ENCODE data around the gene EDC4.

The EDC4 gene

GRCh38 chr16:67892899-67893742 is 20.3 kb downstream of the EDC4 start, which contains the start of gene PSKH1:
PSKH1 (plus strand) TSS chr16:67893254; CDS start chr16:67908750, 15,496 bp downstream.
- peak; percentile 98 for ATAC-seq
- no peak for TF ChIP-seq BACH2 (CRISPR knock-in tag; IDR thresholded peaks at IDR 0.05; ENCODE audit: borderline replicate concordance)
- TF ChIP-seq ZFP3 (CRISPR knock-in tag; IDR thresholded peaks at IDR 0.05), result 0 out of 2 replicates have a peak, but pooled peaks have one; percentile 46

- ATAC-seq, result no peak
- TF ChIP-seq ZNF565 (CRISPR knock-in tag; conservative IDR thresholded peaks at IDR 0.05; ENCODE audit: low read depth) (no peak), CSDC2 (CRISPR knock-in tag; IDR thresholded peaks at IDR 0.05) (no peak), TOX (CRISPR knock-in tag; IDR thresholded peaks at IDR 0.05; ENCODE audit: borderline replicate concordance) (no peak), GLIS3 (CRISPR knock-in tag; IDR thresholded peaks at IDR 0.05) (no peak), ISL1 (CRISPR knock-in tag; IDR thresholded peaks at IDR 0.05) (no peak), ZC3H10 (CRISPR knock-in tag; IDR thresholded peaks at IDR 0.05) (no peak), SNAI2 (CRISPR knock-in tag; IDR thresholded peaks at IDR 0.05) (no peak), ZNF70 (CRISPR knock-in tag; IDR thresholded peaks at IDR 0.05) (no peak), ZFP3 (CRISPR knock-in tag; IDR thresholded peaks at IDR 0.05) (no peak), ZNF8 (CRISPR knock-in tag; IDR thresholded peaks at IDR 0.05) (no peak), ARNTL (CRISPR knock-in tag; IDR thresholded peaks at IDR 0.05; ENCODE audit: borderline replicate concordance, low read depth) (no peak), RARB (CRISPR knock-in tag; IDR thresholded peaks at IDR 0.05) (no peak), PATZ1 (CRISPR knock-in tag; IDR thresholded peaks at IDR 0.05; ENCODE audit: borderline replicate concordance) (no peak), PPARA (CRISPR knock-in tag; IDR thresholded peaks at IDR 0.05; ENCODE audit: borderline replicate concordance) (no peak), ESRRG (CRISPR knock-in tag; IDR thresholded peaks at IDR 0.05) (no peak), OSR1 (CRISPR knock-in tag; IDR thresholded peaks at IDR 0.05) (no peak)
- TF ChIP-seq, protein P1, sequence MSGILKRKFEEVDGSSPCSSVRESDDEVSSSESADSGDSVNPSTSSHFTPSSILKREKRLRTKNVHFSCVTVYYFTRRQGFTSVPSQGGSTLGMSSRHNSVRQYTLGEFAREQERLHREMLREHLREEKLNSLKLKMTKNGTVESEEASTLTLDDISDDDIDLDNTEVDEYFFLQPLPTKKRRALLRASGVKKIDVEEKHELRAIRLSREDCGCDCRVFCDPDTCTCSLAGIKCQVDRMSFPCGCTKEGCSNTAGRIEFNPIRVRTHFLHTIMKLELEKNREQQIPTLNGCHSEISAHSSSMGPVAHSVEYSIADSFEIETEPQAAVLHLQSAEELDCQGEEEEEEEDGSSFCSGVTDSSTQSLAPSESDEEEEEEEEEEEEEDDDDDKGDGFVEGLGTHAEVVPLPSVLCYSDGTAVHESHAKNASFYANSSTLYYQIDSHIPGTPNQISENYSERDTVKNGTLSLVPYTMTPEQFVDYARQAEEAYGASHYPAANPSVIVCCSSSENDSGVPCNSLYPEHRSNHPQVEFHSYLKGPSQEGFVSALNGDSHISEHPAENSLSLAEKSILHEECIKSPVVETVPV (CRISPR knock-in tag; IDR thresholded peaks at IDR 0.05), result no peak
- TF ChIP-seq, protein P2, sequence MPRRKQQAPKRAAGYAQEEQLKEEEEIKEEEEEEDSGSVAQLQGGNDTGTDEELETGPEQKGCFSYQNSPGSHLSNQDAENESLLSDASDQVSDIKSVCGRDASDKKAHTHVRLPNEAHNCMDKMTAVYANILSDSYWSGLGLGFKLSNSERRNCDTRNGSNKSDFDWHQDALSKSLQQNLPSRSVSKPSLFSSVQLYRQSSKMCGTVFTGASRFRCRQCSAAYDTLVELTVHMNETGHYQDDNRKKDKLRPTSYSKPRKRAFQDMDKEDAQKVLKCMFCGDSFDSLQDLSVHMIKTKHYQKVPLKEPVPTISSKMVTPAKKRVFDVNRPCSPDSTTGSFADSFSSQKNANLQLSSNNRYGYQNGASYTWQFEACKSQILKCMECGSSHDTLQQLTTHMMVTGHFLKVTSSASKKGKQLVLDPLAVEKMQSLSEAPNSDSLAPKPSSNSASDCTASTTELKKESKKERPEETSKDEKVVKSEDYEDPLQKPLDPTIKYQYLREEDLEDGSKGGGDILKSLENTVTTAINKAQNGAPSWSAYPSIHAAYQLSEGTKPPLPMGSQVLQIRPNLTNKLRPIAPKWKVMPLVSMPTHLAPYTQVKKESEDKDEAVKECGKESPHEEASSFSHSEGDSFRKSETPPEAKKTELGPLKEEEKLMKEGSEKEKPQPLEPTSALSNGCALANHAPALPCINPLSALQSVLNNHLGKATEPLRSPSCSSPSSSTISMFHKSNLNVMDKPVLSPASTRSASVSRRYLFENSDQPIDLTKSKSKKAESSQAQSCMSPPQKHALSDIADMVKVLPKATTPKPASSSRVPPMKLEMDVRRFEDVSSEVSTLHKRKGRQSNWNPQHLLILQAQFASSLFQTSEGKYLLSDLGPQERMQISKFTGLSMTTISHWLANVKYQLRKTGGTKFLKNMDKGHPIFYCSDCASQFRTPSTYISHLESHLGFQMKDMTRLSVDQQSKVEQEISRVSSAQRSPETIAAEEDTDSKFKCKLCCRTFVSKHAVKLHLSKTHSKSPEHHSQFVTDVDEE (CRISPR knock-in tag; IDR thresholded peaks at IDR 0.05), result no peak
Measured at GRCh38 chr16:67893743-67894399, 21.0 kb downstream of the EDC4 start.

DNA sequence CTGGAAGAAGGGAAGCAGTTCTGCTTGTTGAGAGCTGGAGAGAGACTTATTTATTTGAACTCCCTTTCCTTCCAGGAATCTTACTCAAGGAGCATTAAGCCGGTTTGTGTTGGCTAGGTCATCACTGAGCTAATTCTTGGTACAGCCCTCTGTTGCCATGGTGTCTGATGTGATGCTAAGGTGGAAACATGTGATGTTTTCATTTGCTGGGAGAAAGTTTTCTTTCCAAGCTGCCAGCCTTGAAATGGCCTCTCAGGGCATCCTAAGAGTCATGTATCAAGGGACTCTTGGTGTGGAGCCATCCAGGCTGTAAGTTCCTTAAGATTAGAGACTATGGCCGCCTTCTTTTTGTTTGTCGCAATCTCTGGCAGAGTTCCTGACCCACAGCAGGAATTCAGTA is 24.4 kb downstream of the EDC4 start:
- ATAC-seq, result no peak
- TF ChIP-seq ZC3H10 (CRISPR knock-in tag; IDR thresholded peaks at IDR 0.05), result no peak

DNA sequence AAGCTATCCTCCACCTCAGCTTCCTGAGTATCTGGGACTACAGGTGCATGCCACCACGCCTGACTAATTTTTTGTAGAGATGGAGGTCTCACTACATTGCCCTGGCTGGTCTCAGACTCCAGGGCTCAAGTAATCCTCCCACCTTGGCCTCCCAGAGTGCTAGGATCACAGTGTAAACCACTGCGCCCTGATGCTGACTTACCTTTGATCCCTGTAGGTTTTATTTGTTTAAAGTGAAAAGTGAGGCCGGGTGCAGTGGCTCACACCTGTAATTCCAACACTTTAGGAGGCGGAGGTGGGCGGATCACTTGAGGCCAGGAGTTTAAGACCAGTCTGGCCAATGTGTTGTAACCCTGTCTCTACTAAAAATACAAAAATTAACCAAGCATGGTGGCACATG is 28.9 kb downstream of the EDC4 start:
- no peak for ATAC-seq
- TF ChIP-seq ZNF70 (CRISPR knock-in tag; IDR thresholded peaks at IDR 0.05) (no peak), TOX (CRISPR knock-in tag; IDR thresholded peaks at IDR 0.05; ENCODE audit: borderline replicate concordance) (no peak), BACH2 (CRISPR knock-in tag; IDR thresholded peaks at IDR 0.05; ENCODE audit: borderline replicate concordance) (no peak), SNAI2 (CRISPR knock-in tag; IDR thresholded peaks at IDR 0.05) (no peak), ZNF8 (CRISPR knock-in tag; IDR thresholded peaks at IDR 0.05) (no peak), OSR1 (CRISPR knock-in tag; IDR thresholded peaks at IDR 0.05) (no peak), RARB (CRISPR knock-in tag; IDR thresholded peaks at IDR 0.05) (no peak), PPARA (CRISPR knock-in tag; IDR thresholded peaks at IDR 0.05; ENCODE audit: borderline replicate concordance) (no peak), ARNTL (CRISPR knock-in tag; IDR thresholded peaks at IDR 0.05; ENCODE audit: borderline replicate concordance, low read depth) (no peak), GLIS3 (CRISPR knock-in tag; IDR thresholded peaks at IDR 0.05) (no peak), CSDC2 (CRISPR knock-in tag; IDR thresholded peaks at IDR 0.05) (no peak), ESRRG (CRISPR knock-in tag; IDR thresholded peaks at IDR 0.05) (no peak)
- TF ChIP-seq, protein P2 (CRISPR knock-in tag; IDR thresholded peaks at IDR 0.05), result no peak
- TF ChIP-seq, protein P3, sequence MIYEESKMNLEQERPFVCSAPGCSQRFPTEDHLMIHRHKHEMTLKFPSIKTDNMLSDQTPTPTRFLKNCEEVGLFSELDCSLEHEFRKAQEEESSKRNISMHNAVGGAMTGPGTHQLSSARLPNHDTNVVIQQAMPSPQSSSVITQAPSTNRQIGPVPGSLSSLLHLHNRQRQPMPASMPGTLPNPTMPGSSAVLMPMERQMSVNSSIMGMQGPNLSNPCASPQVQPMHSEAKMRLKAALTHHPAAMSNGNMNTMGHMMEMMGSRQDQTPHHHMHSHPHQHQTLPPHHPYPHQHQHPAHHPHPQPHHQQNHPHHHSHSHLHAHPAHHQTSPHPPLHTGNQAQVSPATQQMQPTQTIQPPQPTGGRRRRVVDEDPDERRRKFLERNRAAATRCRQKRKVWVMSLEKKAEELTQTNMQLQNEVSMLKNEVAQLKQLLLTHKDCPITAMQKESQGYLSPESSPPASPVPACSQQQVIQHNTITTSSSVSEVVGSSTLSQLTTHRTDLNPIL (CRISPR knock-in tag; IDR thresholded peaks at IDR 0.05; ENCODE audit: low read depth), result no peak
- TF ChIP-seq, protein P1 (CRISPR knock-in tag; IDR thresholded peaks at IDR 0.05), result no peak
